ENCODE measurements around the gene TNS4.

Gene TNS4

GRCh38 chr17:40451420-40451819 lies 50.0 kb downstream of the TNS4 start:
- Histone ChIP-seq H3K9me3 (no peaks in the 10 kb centered on the region), H3K4me1 (no peaks in the 10 kb centered on the region), H3K36me3 (replicated peaks) (no peaks in the 10 kb centered on the region; the same call in 1 of the 2 replicates), H3K4me3 (no peak overlapping the region), H3K27me3 (ENCODE audit: low read depth) (no peaks in the 10 kb centered on the region)
- DNase-seq (ENCODE audit: low spot score in 2 of 2) = no peak
- in situ Hi-C loops (cut with MboI; ENCODE audit: low sequenced_read_pairs) = no loop called here

GRCh38 chr17:40450175-40450574 lies 51.2 kb downstream of the TNS4 start:
- Histone ChIP-seq H3K36me3 (replicated peaks) (no peaks in the 10 kb centered on the region; the same call in 1 of the 2 replicates), H3K4me1 (peaks cover 3% of the 10 kb centered on the region; the same call in 1 of the 2 replicates), H3K9me3 (no peaks in the 10 kb centered on the region), H3K27me3 (ENCODE audit: low read depth) (no peaks in the 10 kb centered on the region), H3K4me3 (no peak overlapping the region)
- in situ Hi-C loops (cut with MboI; ENCODE audit: low sequenced_read_pairs) = no loop called here
- peak; percentile 30 to 77 for DNase-seq (ENCODE audit: low spot score in 2 of 2)

GRCh38 chr17:40448639-40449261 lies 52.7 kb downstream of the TNS4 start:
- Histone ChIP-seq H3K9me3 (no peaks in the 10 kb centered on the region), H3K27me3 (ENCODE audit: low read depth) (no peaks in the 10 kb centered on the region), H3K4me3 (no peak overlapping the region), H3K4me1 (peaks cover 9% of the 10 kb centered on the region), H3K36me3 (replicated peaks) (no peaks in the 10 kb centered on the region)
- DNase-seq (ENCODE audit: low spot score in 2 of 2) = no peak
- in situ Hi-C loops (cut with MboI; ENCODE audit: low sequenced_read_pairs) = no loop called here

DNA sequence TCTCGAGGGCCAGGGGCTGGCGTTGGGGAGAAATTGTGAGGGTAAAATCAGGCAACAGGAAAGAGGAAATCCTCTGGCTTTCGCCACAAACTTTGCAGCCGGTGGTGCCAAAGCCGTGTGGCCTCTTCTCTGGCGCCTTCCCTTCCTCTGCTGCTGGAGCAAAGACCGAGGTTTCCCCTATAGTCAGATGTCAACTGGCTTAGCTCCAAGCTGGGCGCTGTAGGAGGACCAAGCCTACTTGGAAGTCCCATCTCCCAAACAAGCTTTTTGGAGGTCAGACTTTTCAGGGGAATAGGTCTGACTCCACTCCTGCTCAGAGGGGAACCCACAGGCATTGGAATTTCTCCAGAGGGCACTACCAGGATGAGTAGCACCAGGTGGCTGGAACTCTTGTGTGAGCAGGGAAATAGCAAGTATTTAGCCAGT lies 53.2 kb downstream of the TNS4 start:
- no peaks in the 10 kb centered on the region for H3K36me3 ChIP-seq (replicated peaks)
- H3K27me3 ChIP-seq (ENCODE audit: low read depth) = no peaks in the 10 kb centered on the region
- H3K9me3 ChIP-seq = no peaks in the 10 kb centered on the region
- H3K4me1 ChIP-seq = peaks cover 9% of the 10 kb centered on the region
- no peak for DNase-seq (ENCODE audit: low spot score in 2 of 2)
- no peak overlapping the region for H3K4me3 ChIP-seq
- in situ Hi-C loops (cut with MboI; ENCODE audit: low sequenced_read_pairs) = no loop called here

DNA sequence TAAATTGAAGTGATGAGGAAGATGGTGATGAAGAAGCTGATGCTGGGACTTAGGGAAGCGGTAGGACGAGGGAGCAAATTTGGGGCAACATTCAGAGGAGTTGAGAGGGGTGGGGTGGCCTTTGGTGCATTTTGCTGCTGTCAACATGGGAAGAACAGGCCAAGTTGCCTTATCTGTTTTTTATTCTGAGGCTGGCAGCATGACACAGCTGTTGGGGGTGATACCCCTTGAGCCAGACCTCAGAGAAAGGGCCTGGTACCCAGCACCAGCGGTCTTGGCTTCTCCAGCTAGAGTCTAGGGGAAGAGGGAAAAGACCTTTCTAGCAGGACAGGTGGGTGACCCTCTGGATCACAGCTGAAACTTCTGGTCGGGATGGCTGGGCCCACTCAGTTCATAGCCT lies 53.6 kb downstream of the TNS4 start:
- Histone ChIP-seq H3K9me3 (no peaks in the 10 kb centered on the region), H3K36me3 (replicated peaks) (no peaks in the 10 kb centered on the region), H3K27me3 (ENCODE audit: low read depth) (no peaks in the 10 kb centered on the region), H3K4me3 (no peak overlapping the region), H3K4me1 (peaks cover 11% of the 10 kb centered on the region)
- no peak for DNase-seq (ENCODE audit: low spot score in 2 of 2)
- in situ Hi-C loops (cut with MboI; ENCODE audit: low sequenced_read_pairs) = no loop called here

GRCh38 chr17:40447148-40447644 lies 54.2 kb downstream of the TNS4 start:
- no peaks in the 10 kb centered on the region for H3K9me3 ChIP-seq
- H3K4me3 ChIP-seq = no peak overlapping the region
- no peaks in the 10 kb centered on the region for H3K27me3 ChIP-seq (ENCODE audit: low read depth)
- in situ Hi-C loops (cut with MboI; ENCODE audit: low sequenced_read_pairs) = no loop called here
- H3K36me3 ChIP-seq (replicated peaks) = no peaks in the 10 kb centered on the region
- no peak for DNase-seq (ENCODE audit: low spot score in 2 of 2)
- peaks cover 14% of the 10 kb centered on the region for H3K4me1 ChIP-seq

DNA sequence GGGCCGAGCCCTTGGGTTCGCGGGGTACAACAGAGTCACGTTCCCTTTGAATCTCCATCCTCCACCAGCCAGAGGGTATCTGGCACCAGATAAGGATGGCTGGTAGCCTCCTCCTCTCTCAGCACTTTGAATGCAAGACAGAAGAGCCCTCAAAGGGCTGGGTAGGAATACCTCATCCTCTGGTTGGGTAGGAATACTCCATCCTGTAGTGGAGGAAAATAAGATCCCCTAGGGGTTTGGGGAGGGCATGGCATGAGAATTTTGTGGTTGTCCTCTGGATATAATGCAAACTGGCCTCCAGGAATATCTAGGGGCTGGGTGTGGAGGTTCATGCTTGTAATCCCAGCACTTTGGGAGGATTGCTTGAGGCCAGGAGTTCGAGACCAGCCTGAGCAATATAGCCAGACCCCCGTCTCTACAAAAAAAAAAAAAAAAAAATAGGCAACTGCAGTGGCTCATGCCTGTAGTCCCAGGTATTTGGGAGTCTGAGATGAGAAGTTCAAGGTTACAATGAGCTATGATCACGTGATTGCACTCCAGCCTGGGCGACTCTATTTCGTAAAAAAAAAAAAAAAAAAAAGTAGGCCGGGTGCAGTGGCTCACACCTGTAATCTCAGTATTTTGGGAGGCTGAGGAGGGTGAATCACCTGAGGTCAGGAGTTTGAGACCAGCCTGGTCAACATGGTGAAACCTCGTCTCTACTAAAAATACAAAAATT lies 55.5 kb downstream of the TNS4 start:
- H3K4me3 ChIP-seq = no peak overlapping the region
- in situ Hi-C loops (cut with MboI; ENCODE audit: low sequenced_read_pairs) = no loop called here

GRCh38 chr17:40443988-40444899 lies 57.2 kb downstream of the TNS4 start:
- in situ Hi-C loops (cut with MboI; ENCODE audit: low sequenced_read_pairs) = no loop called here
- DNase-seq (ENCODE audit: low spot score in 2 of 2) = no peak
- peaks cover 14% of the 10 kb centered on the region for H3K4me1 ChIP-seq
- H3K4me3 ChIP-seq = peak overlapping the region; percentile 36
- no peaks in the 10 kb centered on the region for H3K36me3 ChIP-seq (replicated peaks)
- H3K27me3 ChIP-seq (ENCODE audit: low read depth) = no peaks in the 10 kb centered on the region
- no peaks in the 10 kb centered on the region for H3K9me3 ChIP-seq

More for the DNA sequence above, 55.5 kb downstream of the TNS4 start:
- no peaks in the 10 kb centered on the region for H3K27me3 ChIP-seq (ENCODE audit: low read depth)
- no peak for DNase-seq (ENCODE audit: low spot score in 2 of 2)
- no peaks in the 10 kb centered on the region for H3K9me3 ChIP-seq
- H3K4me1 ChIP-seq = peaks cover 14% of the 10 kb centered on the region
- no peaks in the 10 kb centered on the region for H3K36me3 ChIP-seq (replicated peaks)

GRCh38 chr17:40443196-40443987 lies 58.0 kb downstream of the TNS4 start, which contains the start of gene IGFBP4:
Gene IGFBP4 (plus strand): TSS chr17:40443450. CDS start chr17:40443736, 286 bp downstream.
- H3K9me3 ChIP-seq = no peaks in the 10 kb centered on the region
- H3K4me3 ChIP-seq = peak within 1 kb of the TSS; percentile 36
- H3K27me3 ChIP-seq (ENCODE audit: low read depth) = no peaks in the 10 kb centered on the region
- peak; percentile 64 to 88 for DNase-seq (ENCODE audit: low spot score in 2 of 2)
- peaks cover 14% of the 10 kb centered on the region for H3K4me1 ChIP-seq
- H3K36me3 ChIP-seq (replicated peaks) = no peaks in the 10 kb centered on the region
- in situ Hi-C loops (cut with MboI; ENCODE audit: low sequenced_read_pairs) = no loop called here

GRCh38 chr17:40442392-40443195 lies 58.8 kb downstream of the TNS4 start:
- in situ Hi-C loops (cut with MboI; ENCODE audit: low sequenced_read_pairs) = no loop called here
- H3K4me1 ChIP-seq = peaks cover 14% of the 10 kb centered on the region
- no peak for DNase-seq (ENCODE audit: low spot score in 2 of 2)
- no peaks in the 10 kb centered on the region for H3K27me3 ChIP-seq (ENCODE audit: low read depth)
- no peaks in the 10 kb centered on the region for H3K9me3 ChIP-seq
- H3K36me3 ChIP-seq (replicated peaks) = no peaks in the 10 kb centered on the region
- peak overlapping the region; percentile 36 for H3K4me3 ChIP-seq

DNA sequence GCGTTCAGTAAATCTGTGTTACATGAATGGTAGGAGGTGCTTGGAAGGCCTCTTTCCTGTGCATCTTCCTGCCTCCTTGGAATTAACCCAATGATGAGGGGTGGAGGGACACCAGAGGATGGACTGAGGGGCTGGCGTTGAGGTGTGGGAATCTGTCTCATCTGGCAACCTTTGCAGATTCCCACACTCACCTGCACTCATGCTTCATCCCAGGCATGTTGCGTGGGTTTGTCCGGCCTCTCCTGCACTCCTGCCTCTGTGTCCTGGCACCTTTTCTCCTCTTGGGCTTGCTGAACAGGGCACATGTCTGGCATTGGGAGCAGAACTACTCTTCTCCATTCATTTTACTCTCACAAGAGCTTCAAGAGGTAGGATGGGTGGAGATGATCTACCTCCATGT lies 61.3 kb downstream of the TNS4 start:
- no peaks in the 10 kb centered on the region for H3K9me3 ChIP-seq
- no peak for DNase-seq (ENCODE audit: low spot score in 2 of 2)
- no peaks in the 10 kb centered on the region for H3K36me3 ChIP-seq (replicated peaks)
- H3K4me3 ChIP-seq = no peak overlapping the region
- H3K4me1 ChIP-seq = peaks cover 11% of the 10 kb centered on the region
- in situ Hi-C loops (cut with MboI; ENCODE audit: low sequenced_read_pairs) = no loop called here
- no peaks in the 10 kb centered on the region for H3K27me3 ChIP-seq (ENCODE audit: low read depth)

DNA sequence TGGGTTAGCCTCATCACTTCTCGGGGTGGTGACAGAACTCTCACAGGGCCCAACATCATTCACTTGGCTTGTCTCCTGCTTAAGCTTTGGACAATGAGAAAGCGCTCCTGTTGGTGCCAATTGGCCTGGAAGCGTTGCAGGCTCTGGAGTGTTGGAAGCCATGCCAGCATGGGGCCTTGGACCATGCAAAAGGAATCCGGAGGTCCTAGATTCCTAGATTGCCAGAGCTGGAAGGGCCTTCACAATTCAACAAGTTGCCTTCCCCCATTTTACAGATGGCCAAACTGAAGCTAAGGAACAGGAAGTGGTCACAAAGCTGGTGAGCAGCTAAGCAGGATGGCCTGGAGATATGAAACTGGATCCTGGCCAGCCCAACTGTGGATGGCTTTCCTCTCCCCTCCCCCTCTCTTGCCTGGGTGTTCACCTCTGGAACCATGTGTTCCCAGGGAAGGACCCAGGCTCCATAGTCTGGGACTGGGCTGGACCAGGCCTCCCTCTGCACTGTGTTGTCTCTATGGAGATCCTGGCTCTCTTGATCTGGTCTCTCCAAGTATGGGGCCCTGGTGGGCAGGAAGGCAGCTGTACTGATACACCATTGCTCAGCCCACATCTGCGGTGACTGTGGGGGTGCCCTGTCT lies 64.2 kb downstream of the TNS4 start:
- Histone ChIP-seq H3K9me3 (no peaks in the 10 kb centered on the region), H3K27me3 (ENCODE audit: low read depth) (no peaks in the 10 kb centered on the region), H3K36me3 (replicated peaks) (no peaks in the 10 kb centered on the region), H3K4me3 (no peak overlapping the region), H3K4me1 (no peaks in the 10 kb centered on the region)
- DNase-seq (ENCODE audit: low spot score in 2 of 2) = no peak
- in situ Hi-C loops (cut with MboI; ENCODE audit: low sequenced_read_pairs) = loop anchor here (5.0 kb wide), 1 partner anchor 100 kb away; no protein-coding TSS in a partner anchor
